Fibroblast of mammary gland (primary cell): ENCODE data around the gene OVCH1.

Experiments used
- DNase-seq: peaks from one replicate; pipeline ENCODE4 v3.0.0-alpha.2; 2010; ENCODE audit warnings: low read depth
- H3K4me3 ChIP-seq: 2 replicates; pipeline ENCODE4 v1.5.1; 2011; ENCODE audit warnings: low read depth, mild to moderate bottlenecking, low read length, moderate library complexity; ENCODE audit not compliant: control insufficient read depth
- CTCF ChIP-seq: conservative IDR thresholded peaks from 2 replicates; pipeline ENCODE4 v1.5.1; 2011; ENCODE audit warnings: low read depth, low read length, inconsistent platforms; ENCODE audit not compliant: control insufficient read depth, insufficient read depth

OVCH1 gene

GRCh38 chr12:29497588-29497987 is at the start of gene OVCH1:
TSS of gene OVCH1 (minus strand) at chr12:29497686. CDS start at chr12:29497686, 0 bp downstream.
- DNase-seq, result no peak
- TF ChIP-seq CTCF, result no peak
- no peak within 1 kb of the TSS for H3K4me3 ChIP-seq

- TF ChIP-seq CTCF, result no peak
- H3K4me3 ChIP-seq, result no peak overlapping the region
- peak; percentile 82 for DNase-seq
Measured at GRCh38 chr12:29547151-29547632, 49.7 kb upstream of the OVCH1 start.

GRCh38 chr12:29546000-29546399 is 48.5 kb upstream of the OVCH1 start:
- TF ChIP-seq CTCF, result no peak
- H3K4me3 ChIP-seq, result no peak overlapping the region
- peak; percentile 35 for DNase-seq

- TF ChIP-seq CTCF, result no peak
- H3K4me3 ChIP-seq, result no peak overlapping the region
- DNase-seq, result no peak
Measured at GRCh38 chr12:29545102-29545467, 47.6 kb upstream of the OVCH1 start.

- DNase-seq, result no peak
- no peak for TF ChIP-seq CTCF
- no peak overlapping the region for H3K4me3 ChIP-seq
Measured at GRCh38 chr12:29544428-29545101, 47.1 kb upstream of the OVCH1 start.

- H3K4me3 ChIP-seq, result no peak overlapping the region
- DNase-seq, result no peak
- no peak for TF ChIP-seq CTCF
Measured at GRCh38 chr12:29543036-29543435, 45.5 kb upstream of the OVCH1 start.
